HCT116 (cell line): Measurements from ENCODE around the gene AXIN1. TPM values are rescaled to one million over a fixed set of nuclear protein-coding genes. Genes with fewer than 3 reads are reported as not detected.
"Not testable (repeated sequence)": the region's sequence is repeated elsewhere in the genome, so short reads cannot be mapped to it uniquely, and the experiment has no call there.

Experiments used
- ATAC-seq: fragments of 200-7000 bp; cut with Tn5 transposase; 2 replicates; pipeline ENCODE4 v1.9.1; 2020; ENCODE audit warnings: mild to moderate bottlenecking, moderate library complexity
- BruUV-seq: library from RNA; stranded (reverse); fragments of 400-500 nt; replicated peaks from 2 replicates; lab custom pipeline; 2021; lab: Mats Ljungman, UMichigan
- CTCF ChIA-PET: fragments of 300-600 bp; sonication (Branson Sonifier 250); formaldehyde crosslinking; loops from one replicate; lab custom pipeline; 2021; ENCODE audit warnings: antibody characterized with exemption; lab: Charles Lee
- POLR2A ChIA-PET: fragments of 300-600, 350-600 bp; sonication (Branson Sonifier 250); formaldehyde crosslinking; loops from one replicate; lab custom pipeline; 2021; ENCODE audit warnings: antibody characterized with exemption; lab: Charles Lee
- RAD21 ChIA-PET, 2 experiments: fragments of 300-600 bp; sonication (Branson Sonifier 250); formaldehyde crosslinking; loops; one replicate each; lab custom pipeline; 2023; ENCODE audit warnings: low total read pairs in 2 of 2; ENCODE audit not compliant: uncharacterized antibody in 2 of 2, unreplicated experiment in 2 of 2, low non-redundant PET in 1 of 2; lab: Charles Lee
- DNase-seq: peaks from one replicate; pipeline ENCODE4 v3.0.0-alpha.2; 2010; ENCODE audit warnings: low read depth, low spot score
- H2AFZ ChIP-seq: fragments of 200-600 bp; shearing (Covaris generic), sonication (generic); 2 replicates; pipeline ENCODE4 v1.6.1; 2017; ENCODE audit warnings: low read depth, mixed run types, mixed read lengths, antibody characterized with exemption, low read length; ENCODE audit not compliant: poor library complexity, severe bottlenecking
- H3K27ac ChIP-seq: 2 replicates; pipeline ENCODE4 v1.5.1; 2012; ENCODE audit warnings: low read depth, low read length
- H3K27me3 ChIP-seq: fragments of 200-600 bp; sonication (generic); 2 replicates; pipeline ENCODE4 v1.6.1; 2016; ENCODE audit warnings: mixed run types, low read length, mixed read lengths; ENCODE audit not compliant: insufficient read depth
- H3K36me3 ChIP-seq, 2 experiments: fragments of 200-500 bp in 1 of 2; fragments of 200-600 bp in 1 of 2; sonication (Bioruptor generic) in 1 of 2; sonication (generic) in 1 of 2; 2 replicates each; pipeline versions ENCODE4 v1.5.1 to v1.6.1; 2014 to 2016; ENCODE audit warnings: low read length in 2 of 2, inconsistent platforms in 1 of 2, mixed read lengths in 1 of 2, mixed run types in 1 of 2; ENCODE audit not compliant: insufficient read depth in 2 of 2, control insufficient read depth in 1 of 2
- H3K4me1 ChIP-seq, 2 experiments: fragments of 200-600 bp in 1 of 2; sonication (generic) in 1 of 2; 2 replicates each; pipeline versions ENCODE4 v1.5.1 to v1.6.1; 2012 to 2017; ENCODE audit warnings: low read length in 2 of 2, inconsistent platforms in 1 of 2, mild to moderate bottlenecking in 1 of 2, mixed read lengths in 1 of 2, mixed run types in 1 of 2, moderate library complexity in 1 of 2; ENCODE audit not compliant: insufficient read depth in 2 of 2, control insufficient read depth in 1 of 2
- H3K4me2 ChIP-seq: fragments of 200-600 bp; sonication (generic); 2 replicates; pipeline ENCODE4 v1.6.1; 2017; ENCODE audit warnings: mixed run types, low read length, mixed read lengths
- H3K4me3 ChIP-seq, 2 experiments: fragments of 200-600 bp in 1 of 2; sonication (generic) in 1 of 2; replicated peaks in 1 of 2; 2 replicates each; pipeline ENCODE4 v1.5.1; 2011 to 2016; ENCODE audit warnings: low read length in 2 of 2, control low read depth in 1 of 2, low read depth in 1 of 2, mild to moderate bottlenecking in 1 of 2, mixed read lengths in 1 of 2, mixed run types in 1 of 2
- H3K79me2 ChIP-seq: fragments of 200-600 bp; sonication (generic); 2 replicates; pipeline ENCODE4 v1.6.1; 2017; ENCODE audit warnings: mild to moderate bottlenecking, mixed run types, low read length, moderate library complexity, mixed read lengths; ENCODE audit not compliant: insufficient read depth
- H3K9ac ChIP-seq: fragments of 200-600 bp; sonication (generic); 2 replicates; pipeline ENCODE4 v1.6.1; 2016; ENCODE audit warnings: low read length, mixed read lengths
- H3K9me2 ChIP-seq: fragments of 200-600 bp; sonication (generic), shearing (Covaris generic); 2 replicates; pipeline ENCODE4 v1.6.1; 2017; ENCODE audit warnings: mixed run types, mild to moderate bottlenecking, moderate library complexity; ENCODE audit not compliant: insufficient read depth
- H3K9me3 ChIP-seq, 2 experiments: fragments of 200-500 bp in 1 of 2; fragments of 200-600 bp in 1 of 2; sonication (Bioruptor generic) in 1 of 2; sonication (generic) in 1 of 2; 2 replicates each; pipeline ENCODE4 v1.6.1; 2014 to 2017; ENCODE audit warnings: low read length in 2 of 2, mixed read lengths in 2 of 2, inconsistent platforms in 1 of 2, low read depth in 1 of 2, mild to moderate bottlenecking in 1 of 2, mixed run types in 1 of 2, moderate library complexity in 1 of 2; ENCODE audit not compliant: control insufficient read depth in 1 of 2, insufficient read depth in 1 of 2
- H4K20me1 ChIP-seq: fragments of 200-600 bp; sonication (generic), shearing (Covaris generic); 2 replicates; pipeline ENCODE4 v1.6.1; 2017; ENCODE audit warnings: mixed run types, mild to moderate bottlenecking, moderate library complexity; ENCODE audit not compliant: insufficient read depth
- CEBPB ChIP-seq: IDR thresholded peaks from 2 replicates; pipeline ENCODE4 v1.6.1; 2012; ENCODE audit warnings: low read depth
- CTCF ChIP-seq, 3 experiments: fragments of 200-600 bp in 1 of 3; sonication (generic) in 1 of 3; IDR thresholded peaks in 2 of 3; conservative IDR thresholded peaks in 1 of 3; 2 replicates each; pipeline ENCODE4 v1.5.1; 2012 to 2017; ENCODE audit warnings: low read depth in 2 of 3, low read length in 2 of 3, antibody characterized with exemption in 1 of 3, borderline replicate concordance in 1 of 3, control low read depth in 1 of 3, mild to moderate bottlenecking in 1 of 3, mixed read lengths in 1 of 3, mixed run types in 1 of 3, moderate library complexity in 1 of 3; ENCODE audit not compliant: insufficient read depth in 1 of 3
- EZH2phosphoT487 ChIP-seq: fragments of 200-600 bp; IDR thresholded peaks from 2 replicates; pipeline ENCODE4 v1.6.1; 2018; ENCODE audit warnings: antibody characterized with exemption, borderline replicate concordance
- JUND ChIP-seq: IDR thresholded peaks from 2 replicates; pipeline ENCODE4 v1.6.1; 2012
- YY1 ChIP-seq: IDR thresholded peaks from 2 replicates; pipeline ENCODE4 v1.6.1; 2011; ENCODE audit warnings: low read length, low read depth, moderate library complexity, mild to moderate bottlenecking; ENCODE audit not compliant: insufficient replicate concordance; ENCODE audit errors: extremely low read depth
- intact Hi-C: fragments of 100-400 bp; cut with micrococcal nuclease; formaldehyde crosslinking; loops from 2 replicates; pipeline ENCODE4 v1.10.0; 2022
- total RNA-seq: library from RNA; stranded (reverse); gene quantifications from one replicate; pipeline ENCODE4 v1.2.1, GENCODE V29; 2021; ENCODE audit not compliant: unreplicated experiment
- TF ChIP-seq, protein P1 (sequence below): IDR thresholded peaks from 2 replicates; pipeline ENCODE4 v1.6.1; 2012

Gene AXIN1
- total RNA-seq, 1 experiment from 2014 or later, result 20.2 TPM

GRCh38 chr16:258091-258490, 94.4 kb downstream of the AXIN1 start:
- H3K4me3 ChIP-seq, H2AFZ ChIP-seq, H3K36me3 ChIP-seq, intact Hi-C loops, H3K4me1 ChIP-seq, RAD21 ChIA-PET, H3K27me3 ChIP-seq, H3K9me2 ChIP-seq, POLR2A ChIA-PET, H3K9ac ChIP-seq, H3K27ac ChIP-seq, H3K4me2 ChIP-seq, DNase-seq, BruUV-seq, CTCF ChIA-PET, ATAC-seq, H4K20me1 ChIP-seq, H3K79me2 ChIP-seq, H3K9me3 ChIP-seq: not testable (repeated sequence)

- Histone ChIP-seq H3K4me2 (no peak overlapping the region), H3K27me3 (no peaks in the 10 kb centered on the region), H4K20me1 (no peaks in the 10 kb centered on the region), H3K4me1 (no peaks in the 10 kb centered on the region; a peak in 1 of 4 replicates), H3K36me3 (no peaks in the 10 kb centered on the region), H3K9me2 (no peaks in the 10 kb centered on the region), H3K27ac (no peak overlapping the region), H3K79me2 (no peaks in the 10 kb centered on the region), H3K4me3 (no peak overlapping the region), H2AFZ (no peak overlapping the region), H3K9me3 (no peaks in the 10 kb centered on the region), H3K9ac (no peak overlapping the region)
- no TSS peak for BruUV-seq
- ChIA-PET POLR2A (no interaction called here), CTCF (no interaction called here), RAD21 (no interaction called here)
- no peak for TF ChIP-seq CEBPB
- no peak for TF ChIP-seq JUND
- TF ChIP-seq EZH2phosphoT487, result no peak
- TF ChIP-seq, protein P1, sequence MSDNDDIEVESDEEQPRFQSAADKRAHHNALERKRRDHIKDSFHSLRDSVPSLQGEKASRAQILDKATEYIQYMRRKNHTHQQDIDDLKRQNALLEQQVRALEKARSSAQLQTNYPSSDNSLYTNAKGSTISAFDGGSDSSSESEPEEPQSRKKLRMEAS, result no peak
- no peak for TF ChIP-seq YY1
- TF ChIP-seq CTCF (IDR thresholded peaks at IDR 0.05 in 2 of 3, conservative IDR thresholded peaks at IDR 0.05 in 1 of 3; ENCODE audit: borderline replicate concordance in 1 of 3, insufficient read depth in 1 of 3, low read depth in 2 of 3, low read length in 2 of 3), result no peak
- no peak for ATAC-seq
- no peak for DNase-seq
- intact Hi-C loops, result no loop called here
Observed at GRCh38 chr16:255183-255582, 97.3 kb downstream of the AXIN1 start.
